Left lung (tissue), 10 donors: ENCODE results near the gene MAP3K14. TPM values are rescaled to one million over a fixed set of nuclear protein-coding genes. Genes with fewer than 3 reads are reported as not detected.

Experiments used
- ATAC-seq: fragments of 200-7000 bp; cut with Tn5 transposase; one replicate; pipeline ENCODE4 v1.9.1; 2020; ENCODE audit warnings: moderate library complexity
- DNase-seq, 4 donors: peaks; one replicate each; pipeline ENCODE4 v3.0.0-alpha.2; 2013 to 2020
- H3K27ac ChIP-seq, 2 donors: fragments of 200-600 bp; sonication (generic) in 1 of 2; one replicate each; pipeline versions ENCODE4 v1.5.0 to v1.8.0; 2020 to 2021
- H3K27me3 ChIP-seq, 2 donors: fragments of 200-600 bp; sonication (generic) in 1 of 2; one replicate each; pipeline versions ENCODE4 v1.5.0 to v1.8.0; 2020 to 2021
- H3K36me3 ChIP-seq, 2 donors: fragments of 200-600 bp; sonication (generic) in 1 of 2; one replicate each; pipeline versions ENCODE4 v1.5.0 to v1.8.0; 2020 to 2021
- H3K4me1 ChIP-seq, 2 donors: fragments of 200-600 bp; one replicate each; pipeline ENCODE4 v1.8.0; 2021
- H3K4me3 ChIP-seq, 2 donors: fragments of 200-600 bp; sonication (generic) in 1 of 2; one replicate each; pipeline versions ENCODE4 v1.5.0 to v1.8.0; 2020 to 2021; ENCODE audit warnings: mild to moderate bottlenecking in 1 of 2
- H3K9me3 ChIP-seq, 2 donors: fragments of 200-600 bp; sonication (generic) in 1 of 2; one replicate each; pipeline versions ENCODE4 v1.5.0 to v1.8.0; 2020 to 2021
- intact Hi-C, 2 donors: fragments of 100-400 bp; cut with DNase I; formaldehyde crosslinking; loops; one replicate each; pipeline versions ENCODE4 v1.11.2 to v1.14.2; 2022
- polyA plus RNA-seq, 6 donors: library from polyadenylated mRNA; unstranded; fragments of 120-200 nt; gene quantifications; one replicate each; pipeline ENCODE4 v1.2.1, GENCODE V29; 2013; ENCODE audit not compliant: insufficient read length in 6 of 6
- total RNA-seq, 2 donors: library from RNA; stranded (reverse); fragmentation: NEBNext Ultra II Directional; extraction: Animal tissue kit (Norgen Biotek cat#: 25700); gene quantifications; one replicate each; pipeline ENCODE4 v1.2.1, GENCODE V29; 2021
- TF ChIP-seq, protein P1 (sequence below), 2 donors: fragments of 200-600 bp; sonication (generic) in 1 of 2; IDR thresholded peaks; one replicate each; pipeline versions ENCODE4 v1.5.0 to v1.8.0; 2021; ENCODE audit warnings: antibody characterized with exemption in 2 of 2
- donor health status: DM: no; HTN: yes; CAD: no.
- donor health status: DM: no; HTN: no; CAD: no.

The MAP3K14 gene
- total and polyA plus RNA-seq, 8 donors, result 6.3 to 13.1 (median 7.7) TPM

- peaks cover 6 to 32% of the 10 kb centered on the region in 2 donors for H3K4me1 ChIP-seq
- no peaks in the 10 kb centered on the region for H3K27me3 ChIP-seq
- no peak for DNase-seq
- H3K4me3 ChIP-seq, result no peak overlapping the region
- no peak for ATAC-seq
- no peak overlapping the region for H3K27ac ChIP-seq
- TF ChIP-seq, protein P1, sequence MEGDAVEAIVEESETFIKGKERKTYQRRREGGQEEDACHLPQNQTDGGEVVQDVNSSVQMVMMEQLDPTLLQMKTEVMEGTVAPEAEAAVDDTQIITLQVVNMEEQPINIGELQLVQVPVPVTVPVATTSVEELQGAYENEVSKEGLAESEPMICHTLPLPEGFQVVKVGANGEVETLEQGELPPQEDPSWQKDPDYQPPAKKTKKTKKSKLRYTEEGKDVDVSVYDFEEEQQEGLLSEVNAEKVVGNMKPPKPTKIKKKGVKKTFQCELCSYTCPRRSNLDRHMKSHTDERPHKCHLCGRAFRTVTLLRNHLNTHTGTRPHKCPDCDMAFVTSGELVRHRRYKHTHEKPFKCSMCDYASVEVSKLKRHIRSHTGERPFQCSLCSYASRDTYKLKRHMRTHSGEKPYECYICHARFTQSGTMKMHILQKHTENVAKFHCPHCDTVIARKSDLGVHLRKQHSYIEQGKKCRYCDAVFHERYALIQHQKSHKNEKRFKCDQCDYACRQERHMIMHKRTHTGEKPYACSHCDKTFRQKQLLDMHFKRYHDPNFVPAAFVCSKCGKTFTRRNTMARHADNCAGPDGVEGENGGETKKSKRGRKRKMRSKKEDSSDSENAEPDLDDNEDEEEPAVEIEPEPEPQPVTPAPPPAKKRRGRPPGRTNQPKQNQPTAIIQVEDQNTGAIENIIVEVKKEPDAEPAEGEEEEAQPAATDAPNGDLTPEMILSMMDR (IDR thresholded peaks at IDR 0.05), result no peak
- intact Hi-C loops, result no loop called here
- H3K36me3 ChIP-seq, result peaks cover 0 to 23% of the 10 kb centered on the region in 2 donors
- H3K9me3 ChIP-seq, result no peaks in the 10 kb centered on the region
These were observed 56.5 kb downstream of the MAP3K14 start for GRCh38 chr17:45260204-45260783.

GRCh38 chr17:45258981-45259380 is 57.8 kb downstream of the MAP3K14 start:
- TF ChIP-seq, protein P1 (IDR thresholded peaks at IDR 0.05), result no peak
- ATAC-seq, result no peak
- Histone ChIP-seq H3K4me1 (peaks cover 6 to 32% of the 10 kb centered on the region in 2 donors), H3K27me3 (no peaks in the 10 kb centered on the region), H3K9me3 (no peaks in the 10 kb centered on the region), H3K27ac (no peak overlapping the region), H3K4me3 (no peak overlapping the region), H3K36me3 (peaks cover 0 to 10% of the 10 kb centered on the region in 2 donors)
- intact Hi-C loops, result no loop called here
- no peak for DNase-seq

- TF ChIP-seq, protein P1 (IDR thresholded peaks at IDR 0.05), result no peak
- no peak for ATAC-seq
- H3K4me3 ChIP-seq, result no peak overlapping the region
These were observed 59.7 kb downstream of the MAP3K14 start for GRCh38 chr17:45257115-45257514.

DNA sequence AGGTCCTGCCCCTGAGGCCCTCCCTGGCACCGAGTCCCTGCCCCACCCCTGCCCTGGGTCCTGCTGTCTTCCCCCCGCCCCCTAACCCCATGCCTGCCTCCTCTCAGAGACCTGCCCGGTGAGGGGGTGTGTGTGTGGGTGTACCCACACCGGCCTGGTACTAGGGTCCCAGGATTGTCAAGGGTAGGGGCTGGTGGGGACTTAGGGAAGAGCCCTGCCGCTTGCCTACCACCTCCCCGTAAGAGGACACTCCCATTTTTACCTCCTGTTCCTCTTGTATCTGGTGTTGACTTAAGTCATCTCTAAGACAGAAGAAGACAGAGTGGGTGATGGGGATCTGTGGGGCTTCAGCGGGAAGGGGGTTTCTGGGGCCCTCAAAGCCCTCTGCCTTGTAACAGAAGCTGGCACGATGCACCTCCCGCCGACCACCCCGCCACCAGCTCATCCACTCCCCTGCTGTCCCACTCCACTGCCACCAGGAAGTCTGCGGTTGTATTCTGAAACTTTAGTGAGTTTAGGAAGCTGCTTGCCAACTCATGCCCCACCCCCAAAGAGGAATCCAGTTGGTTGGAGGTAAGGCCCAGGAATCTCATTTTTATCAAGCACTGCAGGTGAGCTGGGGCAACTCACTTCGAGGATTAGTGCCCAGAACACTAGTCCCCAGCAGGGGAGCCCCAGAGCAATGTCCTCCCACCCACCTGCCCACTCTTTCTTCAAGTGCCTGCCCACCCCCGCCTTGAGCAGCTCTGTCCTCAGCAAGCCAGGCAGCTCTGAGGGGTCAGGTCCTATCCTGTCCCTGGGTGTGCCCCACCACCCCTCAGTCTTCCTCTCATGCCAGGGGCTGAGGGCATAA is 60.5 kb downstream of the MAP3K14 start:
- intact Hi-C loops, result no loop called here
- ATAC-seq (peak; percentile 55), DNase-seq (peak in 1 of 4 donors; percentile 50)
- peaks cover 0 to 25% of the 10 kb centered on the region in 2 donors for H3K4me1 ChIP-seq
- no peak overlapping the region for H3K4me3 ChIP-seq
- no peaks in the 10 kb centered on the region for H3K27me3 ChIP-seq
- H3K27ac ChIP-seq, result no peak overlapping the region
- H3K36me3 ChIP-seq, result no peaks in the 10 kb centered on the region
- H3K9me3 ChIP-seq, result no peaks in the 10 kb centered on the region
- TF ChIP-seq, protein P1 (IDR thresholded peaks at IDR 0.05), result no peak

More at GRCh38 chr17:45257115-45257514, 59.7 kb downstream of the MAP3K14 start:
- H3K27me3 ChIP-seq, result no peaks in the 10 kb centered on the region
- peaks cover 0 to 30% of the 10 kb centered on the region in 2 donors for H3K4me1 ChIP-seq
- no peak overlapping the region for H3K27ac ChIP-seq
- H3K36me3 ChIP-seq, result no peaks in the 10 kb centered on the region
- H3K9me3 ChIP-seq, result no peaks in the 10 kb centered on the region
- DNase-seq, result peak in 1 of 4 donors; percentile 48
- intact Hi-C loops, result no loop called here

GRCh38 chr17:45255358-45255757 is 61.5 kb downstream of the MAP3K14 start:
- Histone ChIP-seq H3K27ac (no peak overlapping the region), H3K4me1 (peaks cover 0 to 22% of the 10 kb centered on the region in 2 donors), H3K36me3 (peaks cover 0 to 6% of the 10 kb centered on the region in 2 donors), H3K27me3 (no peaks in the 10 kb centered on the region), H3K9me3 (no peaks in the 10 kb centered on the region), H3K4me3 (no peak overlapping the region)
- DNase-seq (peak in 1 of 4 donors; percentile 70), ATAC-seq (no peak)
- TF ChIP-seq, protein P1 (IDR thresholded peaks at IDR 0.05), result no peak
- intact Hi-C loops, result no loop called here
